ENCODE results near the gene ZNF530. TPM values are rescaled to one million over a fixed set of nuclear protein-coding genes. Genes with fewer than 3 reads are reported as not detected.

The ZNF530 gene
- total and polyA plus RNA-seq, 2 donors (not counting 1 experiment from before 2014, with no cell fraction given): 4.3 to 11.2 TPM

DNA sequence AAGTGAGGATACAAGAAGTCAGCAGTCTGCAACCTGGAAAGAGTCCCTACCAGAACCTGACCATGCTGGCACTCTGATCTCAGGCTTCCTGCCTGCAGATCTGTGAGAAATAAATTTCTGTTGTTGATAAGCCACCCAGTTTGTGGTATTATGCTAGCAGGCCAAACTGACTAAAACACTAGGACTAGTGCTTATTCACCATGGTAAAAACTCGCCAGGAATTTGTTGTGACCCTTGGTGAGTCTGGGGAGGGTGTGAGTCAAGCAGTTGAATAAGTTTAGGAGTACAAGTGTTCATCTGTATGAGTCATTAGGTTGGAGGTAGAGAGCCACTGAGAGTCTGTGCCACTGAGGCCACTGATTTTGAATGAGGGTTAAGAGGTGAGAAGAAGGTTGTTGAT, 12.2 kb upstream of the ZNF530 start:
- H3K9me3 Mint-ChIP-seq (ENCODE audit: insufficient read depth): peaks cover 26% of the 10 kb centered on the region
- Histone ChIP-seq H3K27me3 (replicated peaks in 1 of 4; ENCODE audit: control extremely low read depth in 1 of 4, control insufficient read depth in 3 of 4, insufficient read depth in 4 of 4, low read length in 3 of 4) (no peaks in the 10 kb centered on the region), H3K36me3 (replicated peaks in 1 of 2; ENCODE audit: control extremely low read depth in 1 of 2, control insufficient read depth in 1 of 2, extremely low read depth in 1 of 2, insufficient read depth in 2 of 2, low read length in 1 of 2) (peaks cover 20 to 43% of the 10 kb centered on the region in 2 experiments), H3K9ac (ENCODE audit: low read length) (no peak overlapping the region), H4K20me1 (ENCODE audit: control insufficient read depth, insufficient read depth, low read length, poor library complexity, severe bottlenecking) (no peaks in the 10 kb centered on the region), H3K27ac (ENCODE audit: low read length in 2 of 2) (no peak overlapping the region), H3K4me1 (ENCODE audit: control insufficient read depth in 2 of 2, insufficient read depth in 2 of 2, low read length in 2 of 2) (peaks cover 16 to 21% of the 10 kb centered on the region in 2 donors), H3K4me3 (ENCODE audit: control extremely low read depth in 1 of 5, extremely low read depth in 1 of 5, insufficient read depth in 1 of 5, low read depth in 2 of 5, low read length in 4 of 5) (no peak overlapping the region), H3K9me3 (ENCODE audit: control extremely low read depth in 1 of 3, control insufficient read depth in 2 of 3, insufficient read depth in 1 of 3, low read length in 2 of 3) (peaks cover 24 to 73% (median 66%) of the 10 kb centered on the region in 3 donors), H3K4me2 (replicated peaks; ENCODE audit: low read depth, low read length, poor library complexity, severe bottlenecking) (no peak overlapping the region), H3K79me2 (ENCODE audit: control insufficient read depth, insufficient read depth, low read length) (peaks cover 26% of the 10 kb centered on the region), H2AFZ (ENCODE audit: insufficient read depth, low read depth, low read length, poor library complexity, severe bottlenecking) (no peak overlapping the region)
- H3K4me3 Mint-ChIP-seq: no peak overlapping the region
- DNase-seq (no peak), ATAC-seq (ENCODE audit: low read depth) (no peak)
- H3K27ac Mint-ChIP-seq: no peak overlapping the region
- POLR2A ChIA-PET: interaction anchor here (0.6 kb wide), 1 partner anchor 336 kb away, joined by 6 read pairs; no protein-coding TSS in a partner anchor
- CTCF ChIA-PET: no interaction called here
- peaks cover 17% of the 10 kb centered on the region for H3K4me1 Mint-ChIP-seq
- WGBS (ENCODE audit: insufficient coverage): 100% methylated on average over 1 of the region's 1 CpG
- no peak for TF ChIP-seq EZH2 (IDR thresholded peaks at IDR 0.05; ENCODE audit: borderline replicate concordance, insufficient read depth, low read depth, low read length, poor library complexity, severe bottlenecking)
- TF ChIP-seq, protein P1, sequence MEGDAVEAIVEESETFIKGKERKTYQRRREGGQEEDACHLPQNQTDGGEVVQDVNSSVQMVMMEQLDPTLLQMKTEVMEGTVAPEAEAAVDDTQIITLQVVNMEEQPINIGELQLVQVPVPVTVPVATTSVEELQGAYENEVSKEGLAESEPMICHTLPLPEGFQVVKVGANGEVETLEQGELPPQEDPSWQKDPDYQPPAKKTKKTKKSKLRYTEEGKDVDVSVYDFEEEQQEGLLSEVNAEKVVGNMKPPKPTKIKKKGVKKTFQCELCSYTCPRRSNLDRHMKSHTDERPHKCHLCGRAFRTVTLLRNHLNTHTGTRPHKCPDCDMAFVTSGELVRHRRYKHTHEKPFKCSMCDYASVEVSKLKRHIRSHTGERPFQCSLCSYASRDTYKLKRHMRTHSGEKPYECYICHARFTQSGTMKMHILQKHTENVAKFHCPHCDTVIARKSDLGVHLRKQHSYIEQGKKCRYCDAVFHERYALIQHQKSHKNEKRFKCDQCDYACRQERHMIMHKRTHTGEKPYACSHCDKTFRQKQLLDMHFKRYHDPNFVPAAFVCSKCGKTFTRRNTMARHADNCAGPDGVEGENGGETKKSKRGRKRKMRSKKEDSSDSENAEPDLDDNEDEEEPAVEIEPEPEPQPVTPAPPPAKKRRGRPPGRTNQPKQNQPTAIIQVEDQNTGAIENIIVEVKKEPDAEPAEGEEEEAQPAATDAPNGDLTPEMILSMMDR (IDR thresholded peaks at IDR 0.05): no peak
- intact Hi-C loops (cut with micrococcal nuclease): loop anchor here (10.0 kb wide), 1 partner anchor 567 kb away; the partner anchor contains the start of gene ZNF329
- H3K27me3 Mint-ChIP-seq: no peaks in the 10 kb centered on the region

DNA sequence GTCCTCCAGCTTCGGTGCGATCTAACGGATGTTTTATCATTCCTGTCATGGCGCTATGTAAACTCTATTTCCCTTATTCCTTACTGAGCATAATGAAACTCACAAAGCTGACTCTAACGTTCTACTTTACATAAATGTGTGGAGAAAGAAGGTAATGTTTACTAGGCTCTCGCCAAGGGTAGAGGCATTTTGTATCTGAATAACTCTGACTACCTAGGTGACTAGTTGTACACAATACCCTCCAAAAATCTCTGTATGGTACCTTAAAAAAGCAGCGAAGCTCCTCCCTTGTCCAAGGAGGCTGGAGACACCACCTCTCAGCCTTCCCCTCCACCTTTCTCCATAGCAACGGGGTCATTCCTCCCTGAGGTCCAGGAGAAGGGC, 316 bp upstream of the ZNF530 start:
- Histone ChIP-seq H3K27me3 (replicated peaks in 1 of 4; ENCODE audit: control extremely low read depth in 1 of 4, control insufficient read depth in 3 of 4, insufficient read depth in 4 of 4, low read length in 3 of 4) (no peaks in the 10 kb centered on the region), H3K9ac (ENCODE audit: low read length) (peak overlapping the region; percentile 88), H3K9me3 (ENCODE audit: control extremely low read depth in 1 of 3, control insufficient read depth in 2 of 3, insufficient read depth in 1 of 3, low read length in 2 of 3) (peaks cover 6 to 9% (median 9%) of the 10 kb centered on the region in 3 donors), H2AFZ (ENCODE audit: insufficient read depth, low read depth, low read length, poor library complexity, severe bottlenecking) (peak overlapping the region; percentile 89), H3K4me2 (replicated peaks; ENCODE audit: low read depth, low read length, poor library complexity, severe bottlenecking) (peak overlapping the region; percentile 96), H3K79me2 (ENCODE audit: control insufficient read depth, insufficient read depth, low read length) (peaks cover 13% of the 10 kb centered on the region), H3K36me3 (replicated peaks in 1 of 2; ENCODE audit: control extremely low read depth in 1 of 2, control insufficient read depth in 1 of 2, extremely low read depth in 1 of 2, insufficient read depth in 2 of 2, low read length in 1 of 2) (peaks cover 0 to 5% of the 10 kb centered on the region in 2 experiments), H3K4me3 (ENCODE audit: control extremely low read depth in 1 of 5, extremely low read depth in 1 of 5, insufficient read depth in 1 of 5, low read depth in 2 of 5, low read length in 4 of 5) (peak overlapping the region; percentile 44 to 81 (median 77)), H3K4me1 (ENCODE audit: control insufficient read depth in 2 of 2, insufficient read depth in 2 of 2, low read length in 2 of 2) (peaks cover 11 to 14% of the 10 kb centered on the region in 2 donors), H4K20me1 (ENCODE audit: control insufficient read depth, insufficient read depth, low read length, poor library complexity, severe bottlenecking) (no peaks in the 10 kb centered on the region), H3K27ac (ENCODE audit: low read length in 2 of 2) (peak overlapping the region in 1 of 2 donors; percentile 52)
- DNase-seq (no peak), ATAC-seq (ENCODE audit: low read depth) (peak; percentile 34)
- CTCF ChIA-PET: interaction anchor here (1.3 kb wide), 1 partner anchor 15 kb away, joined by 3 read pairs; the partner anchor contains the start of gene ZNF134
- Mint-ChIP-seq H3K27ac (peak overlapping the region; percentile 79), H3K4me1 (peaks cover 20% of the 10 kb centered on the region), H3K4me3 (peak overlapping the region; percentile 90), H3K27me3 (peaks cover 3% of the 10 kb centered on the region), H3K9me3 (ENCODE audit: insufficient read depth) (peaks cover 4% of the 10 kb centered on the region)
- TF ChIP-seq, protein P1 (IDR thresholded peaks at IDR 0.05): no peak
- TF ChIP-seq EZH2 (IDR thresholded peaks at IDR 0.05; ENCODE audit: borderline replicate concordance, insufficient read depth, low read depth, low read length, poor library complexity, severe bottlenecking): no peak
- POLR2A ChIA-PET: no interaction called here
- WGBS (ENCODE audit: insufficient coverage): 0% methylated on average over 2 of the region's 8 CpGs
- intact Hi-C loops (cut with micrococcal nuclease): loop anchor here (1.0 to 5.0 kb wide), 5 partner anchors 15 to 248 kb away; partner anchors contain the start of genes ZNF134, ZNF211, ZNF416 and ZNF587
